Kidney (tissue), 14 donors: ENCODE results near the gene OR5D18. TPM values are rescaled to one million over a fixed set of nuclear protein-coding genes. Genes with fewer than 3 reads are reported as not detected.
"Not testable (repeated sequence)": the region's sequence is repeated elsewhere in the genome, so short reads cannot be mapped to it uniquely, and the experiment has no call there.

ENCODE experiments used
- DNase-seq, 5 donors: peaks; one replicate each; pipeline ENCODE4 v3.0.0-alpha.2; 2013 to 2020
- FAIRE-seq: peaks from 2 replicates; lab custom pipeline; 2012; peaks lifted over from hg19 to GRCh38; lab: Jason Lieb, UNC
- H3K27ac ChIP-seq, 2 donors: one replicate each; pipeline ENCODE4 v1.7.0; 2013; ENCODE audit warnings: low read depth in 2 of 2, low read length in 2 of 2, inconsistent platforms in 1 of 2
- H3K27me3 ChIP-seq: one replicate; pipeline ENCODE4 v1.7.1; 2013; ENCODE audit warnings: low read length, inconsistent platforms; ENCODE audit not compliant: control insufficient read depth, insufficient read depth
- H3K36me3 ChIP-seq, 3 donors: one replicate each; pipeline versions ENCODE4 v1.7.0 to v1.7.1; 2013; ENCODE audit warnings: low read length in 3 of 3, control low read depth in 1 of 3, inconsistent platforms in 1 of 3; ENCODE audit not compliant: insufficient read depth in 3 of 3, control insufficient read depth in 2 of 3
- H3K4me1 ChIP-seq, 3 donors: one replicate each; pipeline versions ENCODE4 v1.7.0 to v1.7.1; 2013; ENCODE audit warnings: low read length in 3 of 3, inconsistent platforms in 1 of 3, low read depth in 1 of 3; ENCODE audit not compliant: control insufficient read depth in 2 of 3, insufficient read depth in 2 of 3
- H3K4me3 ChIP-seq, 3 donors: one replicate each; pipeline versions ENCODE4 v1.7.0 to v1.8.1; 2013; ENCODE audit warnings: low read length in 3 of 3, control low read depth in 1 of 3, inconsistent platforms in 1 of 3
- H3K9ac ChIP-seq, 3 donors: one replicate each; pipeline versions ENCODE4 v1.7.0 to v1.7.1; 2013; ENCODE audit warnings: low read length in 3 of 3, control low read depth in 1 of 3, inconsistent platforms in 1 of 3
- H3K9me3 ChIP-seq, 3 donors: one replicate each; pipeline versions ENCODE4 v1.7.0 to v1.7.1; 2013; ENCODE audit warnings: low read length in 3 of 3, control low read depth in 1 of 3, inconsistent platforms in 1 of 3; ENCODE audit not compliant: control insufficient read depth in 2 of 3, insufficient read depth in 1 of 3
- CTCF ChIP-seq: IDR thresholded peaks from 3 replicates; pipeline ENCODE4 v1.5.1; 2012; ENCODE audit warnings: mild to moderate bottlenecking, moderate library complexity, borderline replicate concordance; ENCODE audit not compliant: insufficient read depth; ENCODE audit errors: extremely low read depth
- intact Hi-C: fragments of 100-400 bp; cut with DNase I; formaldehyde crosslinking; loops from one replicate; pipeline ENCODE4 v1.11.1; 2022
- polyA plus RNA-seq: library from polyadenylated mRNA; stranded (reverse); fragments of 350-450 nt; fragmentation: Illumina TruSeq; extraction: RNeasy Lipid Tissue Mini Kit (QIAGEN cat#74804); gene quantifications from one replicate; pipeline ENCODE4 v1.2.3, GENCODE V29; 2014; ENCODE audit warnings: low read depth, low replicate concordance; ENCODE audit not compliant: insufficient read depth
- total RNA-seq: library from RNA; stranded (reverse); fragmentation: NEBNext Ultra II Directional; extraction: Animal tissue kit (Norgen Biotek cat#: 25700); gene quantifications from one replicate; pipeline ENCODE4 v1.2.1, GENCODE V29; 2021
- donor health status: control.
- donor health status: control.
- donor health status: control.
- donor health status: control.
- donor health status: control.
- donor health status: DM: yes; HTN: yes; CAD: no.
- donor health status: Normal renal cell carcinoma (clear cell type).

The OR5D18 gene
- total and polyA plus RNA-seq, 2 donors from 2014 or later: not detected

GRCh38 chr11:55852141-55852540, 32.7 kb downstream of the OR5D18 start:
- intact Hi-C loops: no loop called here
- no peaks in the 10 kb centered on the region for H3K4me1 ChIP-seq
- no peaks in the 10 kb centered on the region for H3K27me3 ChIP-seq
- H3K9ac ChIP-seq: no peak overlapping the region
- no peak for TF ChIP-seq CTCF
- DNase-seq: no peak
- no peak overlapping the region for H3K4me3 ChIP-seq
- no peak overlapping the region for H3K27ac ChIP-seq
- no peak for FAIRE-seq
- H3K36me3 ChIP-seq: no peaks in the 10 kb centered on the region
- H3K9me3 ChIP-seq: no peaks in the 10 kb centered on the region

GRCh38 chr11:55854704-55855103, 35.3 kb downstream of the OR5D18 start:
- Histone ChIP-seq H3K27ac (no peak overlapping the region), H3K9me3 (no peaks in the 10 kb centered on the region), H3K4me1 (no peaks in the 10 kb centered on the region), H3K27me3 (no peaks in the 10 kb centered on the region), H3K4me3 (no peak overlapping the region), H3K9ac (no peak overlapping the region), H3K36me3 (no peaks in the 10 kb centered on the region)
- no peak for TF ChIP-seq CTCF
- FAIRE-seq (no peak), DNase-seq (no peak)
- intact Hi-C loops: no loop called here

GRCh38 chr11:55867354-55867753, 47.9 kb downstream of the OR5D18 start:
- intact Hi-C loops, DNase-seq, H3K9me3 ChIP-seq, H3K36me3 ChIP-seq, H3K27ac ChIP-seq, H3K4me3 ChIP-seq, H3K27me3 ChIP-seq, H3K9ac ChIP-seq, H3K4me1 ChIP-seq, FAIRE-seq: not testable (repeated sequence)

Other genes with a start within 250 kb of the OR5D18 start
- gene OR4C16, start 247.5 kb upstream of the OR5D18 start, total RNA-seq: not detected
- not detected for gene OR4C16, start 247.5 kb upstream of the OR5D18 start, polyA plus RNA-seq
- not detected for gene OR4C11, start 212.0 kb upstream of the OR5D18 start, total RNA-seq
- gene OR4C11, start 212.0 kb upstream of the OR5D18 start, polyA plus RNA-seq: not detected
- gene OR4P4, start 184.5 kb upstream of the OR5D18 start, total RNA-seq: not detected
- gene OR4P4, start 184.5 kb upstream of the OR5D18 start, polyA plus RNA-seq: not detected
- not detected for gene OR4S2, start 171.3 kb upstream of the OR5D18 start, total RNA-seq
- gene OR4S2, start 171.3 kb upstream of the OR5D18 start, polyA plus RNA-seq: not detected
- not detected for gene OR4C6, start 157.4 kb upstream of the OR5D18 start, total RNA-seq
- gene OR4C6, start 157.4 kb upstream of the OR5D18 start, polyA plus RNA-seq: not detected
- gene OR5D13, start 46.2 kb upstream of the OR5D18 start, total RNA-seq: not detected
- gene OR5D13, start 46.2 kb upstream of the OR5D18 start, polyA plus RNA-seq: not detected
- gene OR5D14, start 24.1 kb upstream of the OR5D18 start, total RNA-seq: not detected
- gene OR5D14, start 24.1 kb upstream of the OR5D18 start, polyA plus RNA-seq: not detected
- not detected for gene OR5L1, start 8.3 kb upstream of the OR5D18 start, total RNA-seq
- not detected for gene OR5L1, start 8.3 kb upstream of the OR5D18 start, polyA plus RNA-seq
- gene OR5L2, start 7.6 kb downstream of the OR5D18 start, total RNA-seq: not detected
- not detected for gene OR5L2, start 7.6 kb downstream of the OR5D18 start, polyA plus RNA-seq
- gene OR5D16, start 19.1 kb downstream of the OR5D18 start, total RNA-seq: not detected
- gene OR5D16, start 19.1 kb downstream of the OR5D18 start, polyA plus RNA-seq: not detected
- gene TRIM51, start 63.7 kb downstream of the OR5D18 start, total RNA-seq: not detected
- not detected for gene TRIM51, start 63.7 kb downstream of the OR5D18 start, polyA plus RNA-seq
- not detected for gene OR5W2, start 95.0 kb downstream of the OR5D18 start, total RNA-seq
- not detected for gene OR5W2, start 95.0 kb downstream of the OR5D18 start, polyA plus RNA-seq
- not detected for gene OR5I1, start 116.8 kb downstream of the OR5D18 start, total RNA-seq
- not detected for gene OR5I1, start 116.8 kb downstream of the OR5D18 start, polyA plus RNA-seq
- gene OR10AG1, start 150.3 kb downstream of the OR5D18 start, total RNA-seq: not detected
- gene OR10AG1, start 150.3 kb downstream of the OR5D18 start, polyA plus RNA-seq: not detected
- not detected for gene OR5F1, start 175.0 kb downstream of the OR5D18 start, total RNA-seq
- gene OR5F1, start 175.0 kb downstream of the OR5D18 start, polyA plus RNA-seq: not detected
- gene OR5AS1, start 208.0 kb downstream of the OR5D18 start, total RNA-seq: not detected
- gene OR5AS1, start 208.0 kb downstream of the OR5D18 start, polyA plus RNA-seq: not detected